ENCODE results near the gene WNT3A. TPM values are rescaled to one million over a fixed set of nuclear protein-coding genes. Genes with fewer than 3 reads are reported as not detected.

WNT3A gene
- total and polyA plus RNA-seq, 9 of the 15 experiments (the other 6 are each of a cell fraction or from before 2014, with no cell fraction given): not detected

DNA sequence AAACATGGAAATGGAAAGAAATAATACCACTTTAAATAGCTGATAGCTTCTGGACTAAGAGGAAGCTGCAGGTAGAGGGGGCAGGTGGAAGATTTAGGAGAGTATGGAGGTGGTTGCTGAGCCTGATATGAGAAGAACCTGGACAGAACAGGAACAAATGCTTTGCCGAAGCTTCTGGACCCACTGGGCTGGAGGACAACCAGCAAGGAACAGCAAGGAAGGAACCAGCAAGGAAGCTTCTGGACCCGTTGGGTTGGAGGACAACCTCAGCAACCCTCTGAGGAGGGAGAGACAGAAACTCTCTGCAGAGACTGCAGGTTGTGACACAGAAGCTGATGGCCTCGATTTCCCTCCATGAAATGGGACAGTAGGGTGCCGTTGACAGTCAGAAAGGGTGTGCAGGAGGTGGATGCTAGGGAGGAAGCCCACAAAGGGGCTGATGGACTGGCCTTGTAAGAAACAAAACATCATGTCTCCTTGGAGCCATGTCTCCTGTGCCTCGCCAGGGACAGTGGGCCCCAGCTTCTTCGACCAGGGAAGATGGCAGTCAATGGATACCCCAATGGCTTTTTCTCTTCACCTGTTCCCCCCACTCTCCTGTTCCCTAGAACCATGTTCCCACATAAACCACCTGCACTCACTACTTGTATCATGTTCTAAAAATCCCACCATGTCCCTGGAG is 8.3 kb upstream of the WNT3A start:
- H3K9me3 ChIP-seq (replicated peaks; ENCODE audit: control insufficient read depth, insufficient read depth, low read depth, low read length): peaks cover 3% of the 10 kb centered on the region; the same call in 1 of the 2 replicates
- peaks cover 7 to 37% of the 10 kb centered on the region in 2 experiments; a peak in 3 of 5 replicates for H3K27me3 ChIP-seq (ENCODE audit: control insufficient read depth in 2 of 2, insufficient read depth in 2 of 2, low read length in 2 of 2)
- FAIRE-seq (no peak), ATAC-seq (no peak), DNase-seq (ENCODE audit: extremely low read depth in 1 of 4, low spot score in 3 of 4) (no peak)
- H3K4me1 ChIP-seq (replicated peaks in 1 of 2; ENCODE audit: control insufficient read depth in 2 of 2, insufficient read depth in 2 of 2, low read length in 2 of 2): no peaks in the 10 kb centered on the region; a peak in 1 of 5 replicates
- in situ Hi-C loops (cut with MboI) (no loop called here), intact Hi-C loops (cut with micrococcal nuclease) (loop anchor here (5.0 kb wide), 1 partner anchor 519 kb away; no protein-coding TSS in a partner anchor)
- no peaks in the 10 kb centered on the region for H3K79me2 ChIP-seq (ENCODE audit: control insufficient read depth, insufficient read depth, low read length)
- no peak overlapping the region for H2AFZ ChIP-seq (ENCODE audit: low read depth, low read length)
- no peak overlapping the region for H3K27ac ChIP-seq (ENCODE audit: extremely low read depth, low read depth, low read length)
- no peaks in the 10 kb centered on the region for H4K20me1 ChIP-seq (replicated peaks; ENCODE audit: control insufficient read depth, insufficient read depth, low read length)
- TF ChIP-seq, protein P1, sequence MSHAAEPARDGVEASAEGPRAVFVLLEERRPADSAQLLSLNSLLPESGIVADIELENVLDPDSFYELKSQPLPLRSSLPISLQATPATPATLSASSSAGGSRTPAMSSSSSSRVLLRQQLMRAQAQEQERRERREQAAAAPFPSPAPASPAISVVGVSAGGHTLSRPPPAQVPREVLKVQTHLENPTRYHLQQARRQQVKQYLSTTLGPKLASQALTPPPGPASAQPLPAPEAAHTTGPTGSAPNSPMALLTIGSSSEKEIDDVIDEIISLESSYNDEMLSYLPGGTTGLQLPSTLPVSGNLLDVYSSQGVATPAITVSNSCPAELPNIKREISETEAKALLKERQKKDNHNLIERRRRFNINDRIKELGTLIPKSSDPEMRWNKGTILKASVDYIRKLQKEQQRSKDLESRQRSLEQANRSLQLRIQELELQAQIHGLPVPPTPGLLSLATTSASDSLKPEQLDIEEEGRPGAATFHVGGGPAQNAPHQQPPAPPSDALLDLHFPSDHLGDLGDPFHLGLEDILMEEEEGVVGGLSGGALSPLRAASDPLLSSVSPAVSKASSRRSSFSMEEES (CRISPR knock-in tag; IDR thresholded peaks at IDR 0.05): no peak
- TF ChIP-seq POLR2B (IDR thresholded peaks at IDR 0.05; ENCODE audit: low read depth, partially characterized antibody) (no peak), KLF16 (IDR thresholded peaks at IDR 0.05) (no peak), KDM4B (IDR thresholded peaks at IDR 0.05; ENCODE audit: borderline replicate concordance in 2 of 2, low read depth in 1 of 2) (no peak), ZKSCAN3 (CRISPR knock-in tag; IDR thresholded peaks at IDR 0.05) (no peak), ZKSCAN1 (IDR thresholded peaks at IDR 0.05; ENCODE audit: low read depth, low read length) (no peak), NFATC3 (IDR thresholded peaks at IDR 0.05) (no peak), POLR3A (IDR thresholded peaks at IDR 0.05; ENCODE audit: borderline replicate concordance, extremely low read depth, insufficient read depth, insufficient read length) (no peak), DIDO1 (tag; IDR thresholded peaks at IDR 0.05; ENCODE audit: low read depth) (no peak)
- TF ChIP-seq, protein P2, sequence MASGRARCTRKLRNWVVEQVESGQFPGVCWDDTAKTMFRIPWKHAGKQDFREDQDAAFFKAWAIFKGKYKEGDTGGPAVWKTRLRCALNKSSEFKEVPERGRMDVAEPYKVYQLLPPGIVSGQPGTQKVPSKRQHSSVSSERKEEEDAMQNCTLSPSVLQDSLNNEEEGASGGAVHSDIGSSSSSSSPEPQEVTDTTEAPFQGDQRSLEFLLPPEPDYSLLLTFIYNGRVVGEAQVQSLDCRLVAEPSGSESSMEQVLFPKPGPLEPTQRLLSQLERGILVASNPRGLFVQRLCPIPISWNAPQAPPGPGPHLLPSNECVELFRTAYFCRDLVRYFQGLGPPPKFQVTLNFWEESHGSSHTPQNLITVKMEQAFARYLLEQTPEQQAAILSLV (tag; IDR thresholded peaks at IDR 0.05): no peak
- TF ChIP-seq, protein P3, sequence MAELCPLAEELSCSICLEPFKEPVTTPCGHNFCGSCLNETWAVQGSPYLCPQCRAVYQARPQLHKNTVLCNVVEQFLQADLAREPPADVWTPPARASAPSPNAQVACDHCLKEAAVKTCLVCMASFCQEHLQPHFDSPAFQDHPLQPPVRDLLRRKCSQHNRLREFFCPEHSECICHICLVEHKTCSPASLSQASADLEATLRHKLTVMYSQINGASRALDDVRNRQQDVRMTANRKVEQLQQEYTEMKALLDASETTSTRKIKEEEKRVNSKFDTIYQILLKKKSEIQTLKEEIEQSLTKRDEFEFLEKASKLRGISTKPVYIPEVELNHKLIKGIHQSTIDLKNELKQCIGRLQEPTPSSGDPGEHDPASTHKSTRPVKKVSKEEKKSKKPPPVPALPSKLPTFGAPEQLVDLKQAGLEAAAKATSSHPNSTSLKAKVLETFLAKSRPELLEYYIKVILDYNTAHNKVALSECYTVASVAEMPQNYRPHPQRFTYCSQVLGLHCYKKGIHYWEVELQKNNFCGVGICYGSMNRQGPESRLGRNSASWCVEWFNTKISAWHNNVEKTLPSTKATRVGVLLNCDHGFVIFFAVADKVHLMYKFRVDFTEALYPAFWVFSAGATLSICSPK (IDR thresholded peaks at IDR 0.05; ENCODE audit: borderline replicate concordance): no peak
- TF ChIP-seq, protein P4, sequence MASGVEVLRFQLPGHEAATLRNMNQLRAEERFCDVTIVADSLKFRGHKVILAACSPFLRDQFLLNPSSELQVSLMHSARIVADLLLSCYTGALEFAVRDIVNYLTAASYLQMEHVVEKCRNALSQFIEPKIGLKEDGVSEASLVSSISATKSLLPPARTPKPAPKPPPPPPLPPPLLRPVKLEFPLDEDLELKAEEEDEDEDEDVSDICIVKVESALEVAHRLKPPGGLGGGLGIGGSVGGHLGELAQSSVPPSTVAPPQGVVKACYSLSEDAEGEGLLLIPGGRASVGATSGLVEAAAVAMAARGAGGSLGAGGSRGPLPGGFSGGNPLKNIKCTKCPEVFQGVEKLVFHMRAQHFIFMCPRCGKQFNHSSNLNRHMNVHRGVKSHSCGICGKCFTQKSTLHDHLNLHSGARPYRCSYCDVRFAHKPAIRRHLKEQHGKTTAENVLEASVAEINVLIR (CRISPR knock-in tag; IDR thresholded peaks at IDR 0.05): no peak
- no peak overlapping the region for H3K9ac ChIP-seq (ENCODE audit: insufficient read depth in 1 of 2, low read depth in 2 of 2, low read length in 2 of 2)
- H3K4me3 ChIP-seq: no peak overlapping the region
- no peaks in the 10 kb centered on the region for H3K9me1 ChIP-seq (ENCODE audit: control insufficient read depth, insufficient read depth, low read length)
- ChIA-PET POLR2A (interaction anchor here (1.4 kb wide), 1 partner anchor 11 kb away, joined by 3 read pairs; no protein-coding TSS in a partner anchor), CTCF (ENCODE audit: low intra/inter-chr PET ratio) (interaction anchor here (0.8 to 1.1 kb wide), 2 partner anchors 132 to 516 kb away, joined by 4 read pairs; no protein-coding TSS in a partner anchor)
- H3K4me2 ChIP-seq (ENCODE audit: insufficient read depth, low read length): no peak overlapping the region
- H3K36me3 ChIP-seq (ENCODE audit: control insufficient read depth, insufficient read depth, low read length): no peaks in the 10 kb centered on the region
- BruUV-seq (replicated peaks): no TSS peak
- WGBS (ENCODE audit: insufficient coverage, low coverage, missing lambda C conversion rate): 0% methylated on average over 6 of the region's 6 CpGs
